Trophoblast cell (in vitro differentiated cells and primary cell): ENCODE data around the gene SLC16A10.

Experiments used
- DNase-seq, 2 donors: peaks; one replicate each; pipeline ENCODE4 v3.0.0-alpha.2; 2016
- H2AFZ ChIP-seq: 2 replicates; pipeline ENCODE4 v1.6.1; 2013; ENCODE audit warnings: low read length, moderate library complexity, mild to moderate bottlenecking; ENCODE audit not compliant: insufficient read depth, poor library complexity
- H2AK5ac ChIP-seq: 2 replicates; pipeline ENCODE4 v1.6.1; 2013; ENCODE audit warnings: mild to moderate bottlenecking, low read length
- H2BK120ac ChIP-seq: 2 replicates; pipeline ENCODE4 v1.6.1; 2013; ENCODE audit warnings: low read length, mild to moderate bottlenecking, moderate library complexity; ENCODE audit not compliant: insufficient read depth, poor library complexity
- H2BK12ac ChIP-seq: 2 replicates; pipeline ENCODE4 v1.6.1; 2013; ENCODE audit warnings: mild to moderate bottlenecking, low read length, moderate library complexity
- H2BK5ac ChIP-seq: 2 replicates; pipeline ENCODE4 v1.6.1; 2013; ENCODE audit warnings: low read length, low read depth, moderate library complexity, mild to moderate bottlenecking; ENCODE audit not compliant: poor library complexity
- H3K14ac ChIP-seq: 2 replicates; pipeline ENCODE4 v1.6.1; 2013; ENCODE audit warnings: mild to moderate bottlenecking, low read length
- H3K18ac ChIP-seq: 2 replicates; pipeline ENCODE4 v1.6.1; 2013; ENCODE audit warnings: mild to moderate bottlenecking, low read length
- H3K23ac ChIP-seq: 2 replicates; pipeline ENCODE4 v1.6.1; 2013; ENCODE audit warnings: low read length
- H3K27ac ChIP-seq: 2 replicates; pipeline ENCODE4 v1.5.1; 2013; ENCODE audit warnings: low read depth, mild to moderate bottlenecking, inconsistent platforms, low read length, moderate library complexity
- H3K27me3 ChIP-seq: 2 replicates; pipeline ENCODE4 v1.6.1; 2013; ENCODE audit warnings: inconsistent platforms, mild to moderate bottlenecking, low read length, moderate library complexity; ENCODE audit not compliant: insufficient read depth
- H3K36me3 ChIP-seq, 2 experiments: 1 replicate in 1 of 2; 2 replicates in 1 of 2; pipeline ENCODE4 v1.6.1; 2013; ENCODE audit warnings: low read length in 2 of 2, mild to moderate bottlenecking in 2 of 2, moderate library complexity in 1 of 2; ENCODE audit not compliant: insufficient read depth in 2 of 2, control insufficient read depth in 1 of 2
- H3K4ac ChIP-seq: 2 replicates; pipeline ENCODE4 v1.6.1; 2013; ENCODE audit warnings: low read depth, mild to moderate bottlenecking, low read length, moderate library complexity
- H3K4me1 ChIP-seq, 2 experiments: 1 replicate in 1 of 2; 2 replicates in 1 of 2; pipeline ENCODE4 v1.6.1; 2013; ENCODE audit warnings: low read length in 2 of 2, mild to moderate bottlenecking in 2 of 2, moderate library complexity in 1 of 2; ENCODE audit not compliant: insufficient read depth in 2 of 2, control insufficient read depth in 1 of 2
- H3K4me2 ChIP-seq: 2 replicates; pipeline ENCODE4 v1.6.1; 2013; ENCODE audit warnings: inconsistent platforms, mild to moderate bottlenecking, low read length, moderate library complexity
- H3K4me3 ChIP-seq: 2 replicates; pipeline ENCODE4 v1.5.1; 2013; ENCODE audit warnings: mild to moderate bottlenecking, low read depth, low read length, inconsistent platforms
- H3K79me1 ChIP-seq: one replicate; pipeline ENCODE4 v1.6.1; 2013; ENCODE audit warnings: low read length
- H3K79me2 ChIP-seq: 2 replicates; pipeline ENCODE4 v1.6.1; 2013; ENCODE audit warnings: low read length, mild to moderate bottlenecking; ENCODE audit not compliant: control insufficient read depth, insufficient read depth, poor library complexity
- H3K9ac ChIP-seq: 2 replicates; pipeline ENCODE4 v1.6.1; 2013; ENCODE audit warnings: mild to moderate bottlenecking, low read length
- H3K9me3 ChIP-seq: 2 replicates; pipeline ENCODE4 v1.6.1; 2013; ENCODE audit warnings: low read depth, mild to moderate bottlenecking, control low read depth, inconsistent platforms, low read length; ENCODE audit not compliant: insufficient read depth
- H4K12ac ChIP-seq: 2 replicates; pipeline ENCODE4 v1.6.1; 2013; ENCODE audit warnings: low read depth, mild to moderate bottlenecking, low read length, moderate library complexity
- H4K8ac ChIP-seq: 2 replicates; pipeline ENCODE4 v1.6.1; 2013; ENCODE audit warnings: low read depth, mild to moderate bottlenecking, low read length, moderate library complexity
- H4K91ac ChIP-seq: one replicate; pipeline ENCODE4 v1.6.1; 2013; ENCODE audit warnings: low read depth, mild to moderate bottlenecking, low read length, moderate library complexity
- WGBS: extraction: QIAGEN DNeasy Blood & Tissue Kit; methylation state at CpG from one replicate; pipeline ENCODE4 v1.1.7; 2013; ENCODE audit warnings: missing lambda C conversion rate; ENCODE audit not compliant: insufficient read length, insufficient coverage; ENCODE audit errors: extremely low coverage; 5-methylcytosine and 5-hydroxymethylcytosine counted together

The SLC16A10 gene

DNA sequence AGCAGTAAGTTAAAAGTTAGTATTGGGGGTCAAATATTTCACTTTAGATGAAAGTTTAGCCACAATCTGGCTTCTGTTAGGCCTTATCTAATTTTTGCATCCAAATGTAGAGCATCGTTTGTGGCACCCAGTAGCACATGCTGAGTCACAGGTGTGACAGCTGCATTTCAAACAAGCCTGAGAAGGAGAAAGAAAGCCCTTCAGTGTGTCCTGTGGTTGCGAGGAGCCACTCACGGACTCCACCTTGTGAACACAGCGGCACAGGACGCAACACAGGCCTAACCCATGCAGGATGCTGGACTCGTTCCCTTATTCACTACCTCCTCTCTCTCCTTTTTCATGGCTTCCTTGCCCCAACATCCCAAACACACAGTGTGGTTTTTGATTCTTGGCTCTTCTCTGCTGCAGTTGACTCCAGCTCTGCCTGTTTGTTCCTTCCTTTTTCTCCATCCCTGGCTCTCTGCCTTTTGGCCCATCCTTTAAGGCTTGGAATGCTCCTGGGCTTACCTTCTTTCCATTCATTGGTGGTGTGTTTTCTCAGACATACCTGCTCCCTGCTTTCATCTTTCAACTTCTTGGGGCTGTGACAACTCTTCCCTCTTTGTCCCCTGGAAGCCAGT lies 124.2 kb downstream of the SLC16A10 start:
- Histone ChIP-seq H3K9me3 (no peaks in the 10 kb centered on the region), H3K27me3 (no peaks in the 10 kb centered on the region), H3K18ac (no peak overlapping the region), H2BK5ac (no peak overlapping the region), H2BK12ac (no peak overlapping the region), H2BK120ac (no peak overlapping the region), H3K27ac (no peak overlapping the region), H4K91ac (no peak overlapping the region), H4K12ac (no peak overlapping the region), H3K4me3 (no peak overlapping the region), H3K9ac (no peak overlapping the region), H3K14ac (no peak overlapping the region), H3K23ac (no peak overlapping the region), H3K79me2 (no peaks in the 10 kb centered on the region), H2AFZ (no peak overlapping the region), H4K8ac (no peak overlapping the region), H3K4ac (no peak overlapping the region), H3K4me1 (no peaks in the 10 kb centered on the region), H3K79me1 (no peaks in the 10 kb centered on the region), H3K4me2 (no peak overlapping the region), H2AK5ac (no peak overlapping the region), H3K36me3 (no peaks in the 10 kb centered on the region)
- no peak for DNase-seq
- no CpG with 5 or more reads among the region's 6 CpGs for WGBS

DNA sequence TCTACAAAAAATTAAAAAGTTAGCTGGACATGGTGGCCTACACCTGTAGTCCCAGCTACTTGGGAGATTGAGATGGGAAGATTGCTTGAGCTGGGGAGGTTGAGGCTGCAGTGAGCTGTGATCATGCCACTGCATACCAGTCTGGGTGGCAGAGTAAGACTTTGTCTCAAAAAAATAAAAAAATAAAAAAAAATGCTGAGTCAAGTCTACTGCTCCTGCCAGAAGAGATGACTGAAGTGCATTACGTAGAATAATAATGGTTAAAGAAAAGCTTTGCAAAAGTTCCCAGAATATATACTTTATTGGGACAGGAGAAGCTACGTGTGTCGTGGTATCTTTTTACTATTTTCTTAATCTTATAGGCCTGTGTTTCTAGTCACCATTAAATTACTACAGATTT lies 125.3 kb downstream of the SLC16A10 start:
- Histone ChIP-seq H3K4me1 (no peaks in the 10 kb centered on the region), H2BK5ac (no peak overlapping the region), H3K36me3 (no peaks in the 10 kb centered on the region), H4K12ac (no peak overlapping the region), H3K14ac (no peak overlapping the region), H3K4me2 (no peak overlapping the region), H3K9me3 (no peaks in the 10 kb centered on the region), H3K9ac (no peak overlapping the region), H3K4me3 (no peak overlapping the region), H3K27me3 (no peaks in the 10 kb centered on the region), H4K8ac (no peak overlapping the region), H2BK120ac (no peak overlapping the region), H2AK5ac (no peak overlapping the region), H3K27ac (no peak overlapping the region), H3K18ac (no peak overlapping the region), H3K23ac (no peak overlapping the region), H2BK12ac (no peak overlapping the region), H2AFZ (no peak overlapping the region), H3K79me1 (no peaks in the 10 kb centered on the region), H4K91ac (no peak overlapping the region), H3K79me2 (no peaks in the 10 kb centered on the region), H3K4ac (no peak overlapping the region)
- no peak for DNase-seq
- WGBS = no CpG with 5 or more reads among the region's 3 CpGs

DNA sequence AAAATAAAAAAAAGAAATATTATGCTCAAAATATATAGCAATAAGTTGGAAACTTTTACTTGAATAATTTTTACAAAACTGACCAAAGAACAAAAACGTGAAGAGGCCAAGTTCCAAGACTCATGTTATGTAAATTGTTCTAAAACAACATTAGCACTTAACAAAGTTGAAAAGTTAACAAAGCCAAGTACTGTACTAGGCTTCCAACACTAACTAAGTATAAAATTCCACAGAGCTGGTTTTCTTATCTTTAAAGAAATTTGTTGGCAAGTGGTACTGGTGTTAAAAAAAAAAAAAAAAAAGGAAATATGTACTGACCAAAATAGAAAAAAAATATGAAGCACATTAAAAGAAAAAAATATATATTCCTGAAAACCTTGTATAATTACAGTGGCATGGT lies 127.8 kb downstream of the SLC16A10 start:
- Histone ChIP-seq H3K4me3 (no peak overlapping the region), H3K14ac (no peak overlapping the region), H3K4me1 (no peaks in the 10 kb centered on the region), H3K4me2 (no peak overlapping the region), H3K27me3 (no peaks in the 10 kb centered on the region), H3K18ac (no peak overlapping the region), H2BK12ac (no peak overlapping the region), H2AK5ac (no peak overlapping the region), H3K27ac (no peak overlapping the region), H2AFZ (no peak overlapping the region), H4K91ac (no peak overlapping the region), H2BK5ac (no peak overlapping the region), H3K79me2 (no peaks in the 10 kb centered on the region), H4K12ac (no peak overlapping the region), H3K23ac (no peak overlapping the region), H3K9ac (no peak overlapping the region), H3K36me3 (no peaks in the 10 kb centered on the region), H4K8ac (no peak overlapping the region), H3K4ac (no peak overlapping the region), H3K79me1 (no peaks in the 10 kb centered on the region), H2BK120ac (no peak overlapping the region), H3K9me3 (no peaks in the 10 kb centered on the region)
- no peak for DNase-seq
- WGBS = no CpG with 5 or more reads among the region's 1 CpG

DNA sequence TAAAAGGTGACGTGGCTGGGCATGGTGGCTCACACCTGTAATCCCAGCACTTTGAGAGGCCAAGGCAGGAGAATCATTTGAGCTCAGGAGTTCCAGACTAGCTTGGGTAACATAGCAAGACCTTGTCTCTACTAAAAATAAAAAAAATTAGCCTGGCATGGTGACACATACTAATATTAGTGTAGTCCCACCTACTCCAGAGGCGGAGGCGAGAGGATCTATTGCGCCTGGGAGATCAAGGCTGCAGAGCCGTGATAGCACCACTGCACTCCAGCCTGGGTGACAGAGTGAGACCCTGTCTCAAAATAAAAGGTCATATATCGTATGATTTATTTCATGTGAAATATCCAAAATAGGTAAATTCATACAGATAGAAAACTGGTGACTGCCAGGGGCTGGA lies 132.5 kb downstream of the SLC16A10 start:
- DNase-seq = no peak
- H3K27ac ChIP-seq = no peak overlapping the region
- no peaks in the 10 kb centered on the region for H3K4me1 ChIP-seq
- no peak overlapping the region for H3K4me2 ChIP-seq
- WGBS = no CpG with 5 or more reads among the region's 6 CpGs
- H3K79me1 ChIP-seq = no peaks in the 10 kb centered on the region
- no peak overlapping the region for H3K23ac ChIP-seq
- no peak overlapping the region for H4K91ac ChIP-seq
- H2BK5ac ChIP-seq = no peak overlapping the region
- no peak overlapping the region for H2AK5ac ChIP-seq
- H4K8ac ChIP-seq = no peak overlapping the region
- H3K9me3 ChIP-seq = no peaks in the 10 kb centered on the region
- no peak overlapping the region for H3K4me3 ChIP-seq
- H3K36me3 ChIP-seq = no peaks in the 10 kb centered on the region
- no peak overlapping the region for H2AFZ ChIP-seq
- no peak overlapping the region for H3K4ac ChIP-seq
- H3K14ac ChIP-seq = no peak overlapping the region
- no peaks in the 10 kb centered on the region for H3K27me3 ChIP-seq
- no peak overlapping the region for H2BK12ac ChIP-seq
- H2BK120ac ChIP-seq = no peak overlapping the region
- H3K79me2 ChIP-seq = no peaks in the 10 kb centered on the region
- H3K9ac ChIP-seq = no peak overlapping the region
- H3K18ac ChIP-seq = no peak overlapping the region
- no peak overlapping the region for H4K12ac ChIP-seq
